ENCODE results near the gene NBPF1.
"Not testable (repeated sequence)": the region's sequence is repeated elsewhere in the genome, so short reads cannot be mapped to it uniquely, and the experiment has no call there.

The NBPF1 gene

GRCh38 chr1:16608838-16609560, 4.4 kb downstream of the NBPF1 start:
- in situ Hi-C loops (cut with MboI; ENCODE audit: low sequenced_read_pairs), result no loop called here

- in situ Hi-C loops (cut with MboI; ENCODE audit: low sequenced_read_pairs), result not testable (repeated sequence)
These were observed 5.2 kb downstream of the NBPF1 start for GRCh38 chr1:16607853-16608815.

- in situ Hi-C loops (cut with MboI; ENCODE audit: low sequenced_read_pairs), result no loop called here
These were observed 5.9 kb downstream of the NBPF1 start for GRCh38 chr1:16607433-16607851.

- in situ Hi-C loops (cut with MboI; ENCODE audit: low sequenced_read_pairs), result not testable (repeated sequence)
These were observed 6.5 kb downstream of the NBPF1 start for GRCh38 chr1:16606666-16607432.

GRCh38 chr1:16605532-16606505, 7.5 kb downstream of the NBPF1 start:
- in situ Hi-C loops (cut with MboI; ENCODE audit: low sequenced_read_pairs), result no loop called here

- in situ Hi-C loops (cut with MboI; ENCODE audit: low sequenced_read_pairs), result no loop called here
These were observed 8.2 kb downstream of the NBPF1 start for GRCh38 chr1:16605213-16605525.

GRCh38 chr1:16604514-16605212, 8.7 kb downstream of the NBPF1 start:
- in situ Hi-C loops (cut with MboI; ENCODE audit: low sequenced_read_pairs), result not testable (repeated sequence)

GRCh38 chr1:16603623-16604022, 9.7 kb downstream of the NBPF1 start:
- in situ Hi-C loops (cut with MboI; ENCODE audit: low sequenced_read_pairs), result not testable (repeated sequence)

GRCh38 chr1:16602336-16603011, 10.9 kb downstream of the NBPF1 start:
- in situ Hi-C loops (cut with MboI; ENCODE audit: low sequenced_read_pairs), result not testable (repeated sequence)

GRCh38 chr1:16600855-16601786, 12.2 kb downstream of the NBPF1 start:
- in situ Hi-C loops (cut with MboI; ENCODE audit: low sequenced_read_pairs), result not testable (repeated sequence)

GRCh38 chr1:16599326-16599725, 14.0 kb downstream of the NBPF1 start:
- in situ Hi-C loops (cut with MboI; ENCODE audit: low sequenced_read_pairs), result not testable (repeated sequence)

- in situ Hi-C loops (cut with MboI; ENCODE audit: low sequenced_read_pairs), result not testable (repeated sequence)
These were observed 18.1 kb downstream of the NBPF1 start for GRCh38 chr1:16595216-16595615.

GRCh38 chr1:16591845-16592244, 21.5 kb downstream of the NBPF1 start:
- in situ Hi-C loops (cut with MboI; ENCODE audit: low sequenced_read_pairs), result not testable (repeated sequence)

- in situ Hi-C loops (cut with MboI; ENCODE audit: low sequenced_read_pairs), result not testable (repeated sequence)
These were observed 25.3 kb downstream of the NBPF1 start for GRCh38 chr1:16588081-16588480.

- in situ Hi-C loops (cut with MboI; ENCODE audit: low sequenced_read_pairs), result not testable (repeated sequence)
These were observed 25.7 kb downstream of the NBPF1 start for GRCh38 chr1:16587639-16588038.

- in situ Hi-C loops (cut with MboI; ENCODE audit: low sequenced_read_pairs), result not testable (repeated sequence)
These were observed 48.0 kb downstream of the NBPF1 start for GRCh38 chr1:16565324-16565723.

GRCh38 chr1:16561035-16561434, 52.3 kb downstream of the NBPF1 start:
- in situ Hi-C loops (cut with MboI; ENCODE audit: low sequenced_read_pairs), result not testable (repeated sequence)

GRCh38 chr1:16560498-16560897, 52.9 kb downstream of the NBPF1 start:
- in situ Hi-C loops (cut with MboI; ENCODE audit: low sequenced_read_pairs), result not testable (repeated sequence)

Data from HL-60/S4 (cell line).